ENCODE data around the gene TMEM87B. TPM values are rescaled to one million over a fixed set of nuclear protein-coding genes. Genes with fewer than 3 reads are reported as not detected.

TMEM87B gene
- total RNA-seq, 1 experiment from 2014 or later: 14.8 TPM

- POLR2A ChIA-PET: no interaction called here
- Histone ChIP-seq H3K27me3 (ENCODE audit: insufficient read depth, low read length) (no peaks in the 10 kb centered on the region), H3K36me3 (ENCODE audit: control insufficient read depth in 1 of 2, insufficient read depth in 2 of 2, low read length in 2 of 2) (no peaks in the 10 kb centered on the region), H3K27ac (ENCODE audit: low read depth, low read length) (no peak overlapping the region), H3K9ac (ENCODE audit: low read length) (no peak overlapping the region), H3K79me2 (ENCODE audit: insufficient read depth, low read length) (no peaks in the 10 kb centered on the region), H3K4me3 (replicated peaks in 1 of 2; ENCODE audit: low read depth in 1 of 2, low read length in 2 of 2) (no peak overlapping the region), H3K9me2 (ENCODE audit: insufficient read depth) (no peaks in the 10 kb centered on the region), H3K9me3 (ENCODE audit: control insufficient read depth in 1 of 2, insufficient read depth in 1 of 2, low read depth in 1 of 2, low read length in 2 of 2) (no peaks in the 10 kb centered on the region), H3K4me1 (ENCODE audit: control insufficient read depth in 1 of 2, insufficient read depth in 2 of 2, low read length in 2 of 2) (peaks cover 13 to 17% of the 10 kb centered on the region in 2 experiments; a peak in 3 of 4 replicates), H2AFZ (ENCODE audit: low read depth, low read length, poor library complexity, severe bottlenecking) (no peak overlapping the region), H4K20me1 (ENCODE audit: insufficient read depth) (no peaks in the 10 kb centered on the region), H3K4me2 (ENCODE audit: low read length) (peak overlapping the region; percentile 24; the same call in 1 of the 2 replicates)
- intact Hi-C loops (cut with micrococcal nuclease): no loop called here
- no TSS peak for BruUV-seq (replicated peaks)
- DNase-seq (ENCODE audit: low read depth, low spot score) (no peak), ATAC-seq (peak; percentile 60)
- RAD21 ChIA-PET (ENCODE audit: low non-redundant PET in 1 of 2, low total read pairs in 2 of 2, uncharacterized antibody in 2 of 2, unreplicated experiment in 2 of 2): no interaction called here
- CTCF ChIA-PET: no interaction called here
- TF ChIP-seq SRF (IDR thresholded peaks at IDR 0.05; ENCODE audit: low read depth): no peak
- TF ChIP-seq FOSL1 (IDR thresholded peaks at IDR 0.05; ENCODE audit: low read depth): peak; percentile 49
- peak; percentile 34; the same call in 1 of the 2 replicates for TF ChIP-seq JUND (IDR thresholded peaks at IDR 0.05)
Measured at GRCh38 chr2:112021781-112022231, 33.3 kb upstream of the TMEM87B start.

GRCh38 chr2:112023707-112024106 lies 31.4 kb upstream of the TMEM87B start:
- CTCF ChIA-PET: no interaction called here
- H3K9me2 ChIP-seq (ENCODE audit: insufficient read depth): no peaks in the 10 kb centered on the region
- no peak overlapping the region for H3K9ac ChIP-seq (ENCODE audit: low read length)
- H3K4me2 ChIP-seq (ENCODE audit: low read length): no peak overlapping the region
- no peak for TF ChIP-seq FOSL1 (IDR thresholded peaks at IDR 0.05; ENCODE audit: low read depth)
- no peak for TF ChIP-seq EZH2 (IDR thresholded peaks at IDR 0.05)
- TF ChIP-seq EGR1 (IDR thresholded peaks at IDR 0.05; ENCODE audit: low read depth): no peak
- TF ChIP-seq SIN3A (IDR thresholded peaks at IDR 0.05; ENCODE audit: low read depth): no peak
- no peak for TF ChIP-seq REST (IDR thresholded peaks at IDR 0.05; ENCODE audit: low read depth)
- no peak for TF ChIP-seq MAX (IDR thresholded peaks at IDR 0.05)
- no peak for TF ChIP-seq ZFX (IDR thresholded peaks at IDR 0.05)
- no peak for TF ChIP-seq ZNF274 (IDR thresholded peaks at IDR 0.05; ENCODE audit: low read depth, low read length)
- no peak for TF ChIP-seq YY1 (IDR thresholded peaks at IDR 0.05; ENCODE audit: extremely low read depth, insufficient replicate concordance, low read depth, low read length)
- TF ChIP-seq CBX3 (IDR thresholded peaks at IDR 0.05; ENCODE audit: low read depth): no peak
- no peak for TF ChIP-seq SP1 (IDR thresholded peaks at IDR 0.05; ENCODE audit: low read depth)
- no peaks in the 10 kb centered on the region for H3K27me3 ChIP-seq (ENCODE audit: insufficient read depth, low read length)
- intact Hi-C loops (cut with micrococcal nuclease): no loop called here
- no peak overlapping the region for H2AFZ ChIP-seq (ENCODE audit: low read depth, low read length, poor library complexity, severe bottlenecking)
- H3K27ac ChIP-seq (ENCODE audit: low read depth, low read length): no peak overlapping the region
- no peaks in the 10 kb centered on the region for H3K79me2 ChIP-seq (ENCODE audit: insufficient read depth, low read length)
- peaks cover 13 to 17% of the 10 kb centered on the region in 2 experiments; a peak in 3 of 4 replicates for H3K4me1 ChIP-seq (ENCODE audit: control insufficient read depth in 1 of 2, insufficient read depth in 2 of 2, low read length in 2 of 2)
- no peaks in the 10 kb centered on the region for H4K20me1 ChIP-seq (ENCODE audit: insufficient read depth)
- RAD21 ChIA-PET (ENCODE audit: low non-redundant PET in 1 of 2, low total read pairs in 2 of 2, uncharacterized antibody in 2 of 2, unreplicated experiment in 2 of 2): no interaction called here
- H3K4me3 ChIP-seq (replicated peaks in 1 of 2; ENCODE audit: low read depth in 1 of 2, low read length in 2 of 2): no peak overlapping the region
- DNase-seq (ENCODE audit: low read depth, low spot score) (no peak), ATAC-seq (no peak)
- no peaks in the 10 kb centered on the region for H3K36me3 ChIP-seq (ENCODE audit: control insufficient read depth in 1 of 2, insufficient read depth in 2 of 2, low read length in 2 of 2)
- POLR2A ChIA-PET: no interaction called here
- BruUV-seq (replicated peaks): no TSS peak
- no peaks in the 10 kb centered on the region for H3K9me3 ChIP-seq (ENCODE audit: control insufficient read depth in 1 of 2, insufficient read depth in 1 of 2, low read depth in 1 of 2, low read length in 2 of 2)

Data from HCT116 (cell line).